GM19372 (cell line): ENCODE data around the gene UGGT2.

Source experiments
- ATAC-seq: cut with Tn5 transposase; IDR thresholded peaks from one replicate; pipeline ENCODE4 v1.9.1; 2021; ENCODE audit warnings: mild to moderate bottlenecking, low read depth, moderate library complexity; ENCODE audit not compliant: unreplicated experiment

Gene UGGT2, protein sequence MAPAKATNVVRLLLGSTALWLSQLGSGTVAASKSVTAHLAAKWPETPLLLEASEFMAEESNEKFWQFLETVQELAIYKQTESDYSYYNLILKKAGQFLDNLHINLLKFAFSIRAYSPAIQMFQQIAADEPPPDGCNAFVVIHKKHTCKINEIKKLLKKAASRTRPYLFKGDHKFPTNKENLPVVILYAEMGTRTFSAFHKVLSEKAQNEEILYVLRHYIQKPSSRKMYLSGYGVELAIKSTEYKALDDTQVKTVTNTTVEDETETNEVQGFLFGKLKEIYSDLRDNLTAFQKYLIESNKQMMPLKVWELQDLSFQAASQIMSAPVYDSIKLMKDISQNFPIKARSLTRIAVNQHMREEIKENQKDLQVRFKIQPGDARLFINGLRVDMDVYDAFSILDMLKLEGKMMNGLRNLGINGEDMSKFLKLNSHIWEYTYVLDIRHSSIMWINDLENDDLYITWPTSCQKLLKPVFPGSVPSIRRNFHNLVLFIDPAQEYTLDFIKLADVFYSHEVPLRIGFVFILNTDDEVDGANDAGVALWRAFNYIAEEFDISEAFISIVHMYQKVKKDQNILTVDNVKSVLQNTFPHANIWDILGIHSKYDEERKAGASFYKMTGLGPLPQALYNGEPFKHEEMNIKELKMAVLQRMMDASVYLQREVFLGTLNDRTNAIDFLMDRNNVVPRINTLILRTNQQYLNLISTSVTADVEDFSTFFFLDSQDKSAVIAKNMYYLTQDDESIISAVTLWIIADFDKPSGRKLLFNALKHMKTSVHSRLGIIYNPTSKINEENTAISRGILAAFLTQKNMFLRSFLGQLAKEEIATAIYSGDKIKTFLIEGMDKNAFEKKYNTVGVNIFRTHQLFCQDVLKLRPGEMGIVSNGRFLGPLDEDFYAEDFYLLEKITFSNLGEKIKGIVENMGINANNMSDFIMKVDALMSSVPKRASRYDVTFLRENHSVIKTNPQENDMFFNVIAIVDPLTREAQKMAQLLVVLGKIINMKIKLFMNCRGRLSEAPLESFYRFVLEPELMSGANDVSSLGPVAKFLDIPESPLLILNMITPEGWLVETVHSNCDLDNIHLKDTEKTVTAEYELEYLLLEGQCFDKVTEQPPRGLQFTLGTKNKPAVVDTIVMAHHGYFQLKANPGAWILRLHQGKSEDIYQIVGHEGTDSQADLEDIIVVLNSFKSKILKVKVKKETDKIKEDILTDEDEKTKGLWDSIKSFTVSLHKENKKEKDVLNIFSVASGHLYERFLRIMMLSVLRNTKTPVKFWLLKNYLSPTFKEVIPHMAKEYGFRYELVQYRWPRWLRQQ (N-terminal part only)

DNA sequence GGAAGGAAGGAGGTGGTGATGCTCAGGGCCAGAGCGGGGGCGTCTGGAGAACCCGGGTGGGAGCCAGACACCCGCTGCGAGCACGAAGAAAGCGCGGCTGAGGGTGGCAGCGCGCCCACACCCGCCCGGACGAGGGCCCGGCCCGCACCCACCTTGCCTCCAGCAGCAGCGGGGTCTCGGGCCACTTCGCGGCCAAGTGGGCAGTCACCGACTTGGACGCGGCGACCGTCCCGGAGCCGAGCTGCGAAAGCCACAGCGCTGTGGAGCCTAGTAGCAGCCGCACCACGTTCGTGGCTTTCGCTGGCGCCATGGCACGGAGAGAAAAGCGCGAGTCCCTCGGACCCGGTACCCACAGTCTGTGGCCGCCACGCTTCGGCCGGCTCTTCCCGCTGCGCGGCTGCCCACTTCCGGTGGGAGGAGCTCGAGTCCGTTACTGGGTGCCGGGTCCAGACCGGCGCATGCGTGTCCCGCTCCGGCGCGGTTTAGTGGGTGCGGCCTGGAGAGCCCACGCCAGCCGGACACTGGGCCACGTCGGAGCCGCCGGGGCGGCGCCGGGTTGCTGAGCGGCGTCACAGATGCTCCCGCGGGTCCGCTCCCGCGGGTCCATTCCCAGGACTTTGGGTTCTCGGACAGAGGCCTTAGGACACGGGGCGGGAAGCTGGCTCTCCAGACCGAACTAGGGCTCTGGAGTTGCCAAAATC is at the start of gene UGGT2:
Gene UGGT2, minus strand, starts transcription at position 399 of the 701 bp plus-strand sequence. Its CDS starts 89 bp downstream, at position 310.
- ATAC-seq = no peak

DNA sequence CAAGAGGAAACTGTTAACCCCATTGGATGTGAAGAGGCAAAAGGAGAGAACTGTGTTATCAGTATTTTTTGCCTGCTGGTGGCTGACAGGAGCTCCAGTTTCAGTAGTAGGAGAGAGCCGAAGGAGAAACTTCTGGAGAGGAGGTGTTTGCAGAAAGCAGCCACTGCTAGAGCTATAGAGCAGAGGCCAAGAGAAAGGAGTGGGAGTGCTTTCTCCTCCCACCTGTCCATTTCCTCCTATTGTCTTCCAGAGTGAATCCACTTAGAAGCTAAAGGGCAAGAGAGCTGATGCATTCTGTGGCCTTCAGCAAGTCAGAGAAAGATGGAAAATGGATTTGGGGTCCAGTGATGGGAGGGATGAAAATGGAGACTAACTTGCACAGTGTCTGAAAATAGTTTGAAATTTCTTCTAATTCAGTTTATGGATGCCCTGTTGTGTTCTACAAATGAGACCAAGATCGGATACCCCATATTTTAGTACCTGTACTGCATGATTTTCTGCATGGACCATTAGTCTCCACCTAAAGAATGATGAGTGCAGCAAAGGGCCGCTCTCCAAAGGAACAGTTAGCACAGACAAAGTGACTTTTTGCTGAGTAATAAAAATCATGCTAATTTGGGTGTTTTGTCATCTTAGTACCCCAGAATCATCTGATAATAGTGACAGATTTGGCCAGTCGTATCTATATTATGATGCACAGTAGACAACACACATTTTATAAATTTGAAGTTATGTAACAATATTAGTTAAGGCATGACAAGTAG is 47.4 kb upstream of the UGGT2 start:
- ATAC-seq = no peak

DNA sequence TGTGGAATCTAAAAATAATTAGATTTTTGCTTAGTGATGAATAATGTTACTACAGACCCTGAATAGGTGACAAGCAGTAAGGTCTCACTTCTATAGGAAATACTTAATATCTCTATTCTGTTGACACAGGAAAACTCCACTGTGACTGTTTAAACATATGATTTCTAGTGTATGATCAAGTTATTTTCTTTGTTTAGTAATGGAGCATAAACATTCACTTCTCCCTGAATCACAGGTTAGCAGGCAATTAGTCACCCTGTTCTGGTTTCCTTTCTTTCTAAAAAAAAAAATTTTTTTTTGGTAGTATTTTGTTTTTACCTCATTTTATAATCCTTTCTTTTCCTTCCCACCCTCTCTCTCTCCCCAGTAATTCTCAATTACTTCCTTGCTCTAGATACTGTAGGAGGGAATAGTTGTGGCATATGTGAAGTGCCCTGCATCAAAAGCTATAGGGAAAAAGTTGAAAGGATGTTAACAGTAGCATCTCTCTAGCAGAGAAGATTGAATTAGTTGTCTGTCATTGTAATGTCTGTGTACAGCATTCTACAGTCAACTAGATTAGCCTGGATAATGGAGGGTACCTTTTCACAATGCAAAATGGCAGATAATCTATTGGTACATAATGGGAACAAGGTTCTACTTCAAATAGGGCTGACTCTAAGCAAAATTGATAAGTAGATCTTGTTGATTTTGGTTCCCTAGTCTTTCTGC is 40.2 kb upstream of the UGGT2 start:
- no peak for ATAC-seq

DNA sequence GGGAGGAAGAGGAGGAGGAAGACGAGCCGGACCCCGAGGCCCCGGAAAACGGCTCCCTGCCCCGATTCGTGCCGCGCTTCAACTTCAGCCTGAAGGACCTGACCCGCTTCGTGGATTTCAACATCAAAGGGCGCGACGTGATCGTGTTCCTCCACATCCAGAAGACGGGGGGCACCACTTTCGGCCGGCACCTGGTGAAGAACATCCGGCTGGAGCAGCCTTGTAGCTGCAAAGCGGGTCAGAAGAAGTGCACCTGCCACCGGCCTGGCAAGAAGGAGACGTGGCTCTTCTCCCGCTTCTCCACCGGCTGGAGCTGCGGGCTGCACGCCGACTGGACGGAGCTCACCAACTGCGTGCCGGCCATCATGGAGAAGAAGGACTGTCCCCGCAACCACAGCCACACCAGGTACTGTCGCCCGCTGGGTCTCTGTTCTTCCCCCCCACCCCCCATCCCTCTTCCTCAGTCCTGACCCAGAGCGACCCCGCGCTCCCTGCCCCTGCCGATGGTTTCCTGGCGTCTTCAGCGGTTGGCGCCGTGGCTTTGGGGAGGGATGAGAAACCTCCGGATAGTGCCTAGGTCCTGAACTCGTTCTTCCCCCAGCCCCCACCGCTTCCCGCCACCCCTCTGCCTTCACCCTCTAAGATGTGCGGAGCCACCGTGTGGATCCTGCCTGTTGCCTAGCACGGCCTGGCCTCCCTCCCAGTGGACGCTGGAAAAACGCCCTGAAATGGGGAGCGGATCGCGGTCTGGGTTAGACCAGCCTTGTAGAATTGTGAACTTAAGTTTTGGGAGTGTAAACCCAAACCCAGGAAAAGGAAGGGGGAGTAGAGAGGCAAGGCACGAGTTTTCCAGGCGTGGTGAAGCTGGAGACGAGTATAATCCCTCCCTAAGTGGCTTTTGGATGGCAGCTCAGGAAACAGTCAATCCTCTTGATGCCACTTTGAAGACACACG is 38.2 kb upstream of the UGGT2 start:
- no peak for ATAC-seq

DNA sequence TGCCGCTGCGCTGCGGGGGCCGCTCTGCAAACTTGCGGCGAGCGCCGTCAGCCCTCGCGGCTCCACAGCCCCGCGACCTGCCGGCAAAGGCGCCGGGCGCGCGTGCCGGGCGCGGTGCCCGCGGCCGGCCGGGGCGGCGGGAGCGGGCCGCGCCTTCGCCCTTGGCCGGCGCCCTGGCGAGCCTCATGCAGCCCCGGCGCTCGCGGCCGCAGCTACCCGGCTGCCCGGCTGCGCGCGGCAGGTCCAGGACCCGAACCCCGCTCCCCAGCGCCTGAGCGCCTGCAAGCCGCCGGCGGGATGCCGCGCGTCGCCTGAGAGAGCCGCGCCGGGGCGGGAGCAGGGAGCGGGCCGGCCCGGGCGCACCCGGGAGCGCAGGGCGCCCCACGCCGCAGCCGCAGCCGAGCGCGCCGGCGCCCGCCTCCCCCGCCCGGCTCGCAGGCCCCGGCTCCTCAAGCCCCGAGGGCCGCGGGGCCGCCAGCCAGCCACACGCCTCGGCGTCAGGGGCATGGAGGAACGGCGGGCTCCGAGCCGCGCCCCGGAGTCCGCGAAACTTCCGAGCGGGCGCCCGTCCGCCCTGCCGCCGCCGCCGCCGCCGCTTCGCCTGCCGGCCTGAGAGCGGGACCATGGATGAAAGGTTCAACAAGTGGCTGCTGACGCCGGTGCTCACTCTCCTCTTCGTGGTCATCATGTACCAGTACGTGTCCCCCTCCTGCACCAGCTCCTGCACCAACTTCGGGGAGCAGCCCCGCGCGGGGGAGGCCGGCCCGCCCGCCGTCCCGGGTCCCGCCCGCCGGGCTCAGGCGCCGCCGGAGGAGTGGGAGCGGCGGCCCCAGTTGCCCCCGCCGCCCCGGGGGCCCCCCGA is 37.3 kb upstream of the UGGT2 start:
- no peak for ATAC-seq

DNA sequence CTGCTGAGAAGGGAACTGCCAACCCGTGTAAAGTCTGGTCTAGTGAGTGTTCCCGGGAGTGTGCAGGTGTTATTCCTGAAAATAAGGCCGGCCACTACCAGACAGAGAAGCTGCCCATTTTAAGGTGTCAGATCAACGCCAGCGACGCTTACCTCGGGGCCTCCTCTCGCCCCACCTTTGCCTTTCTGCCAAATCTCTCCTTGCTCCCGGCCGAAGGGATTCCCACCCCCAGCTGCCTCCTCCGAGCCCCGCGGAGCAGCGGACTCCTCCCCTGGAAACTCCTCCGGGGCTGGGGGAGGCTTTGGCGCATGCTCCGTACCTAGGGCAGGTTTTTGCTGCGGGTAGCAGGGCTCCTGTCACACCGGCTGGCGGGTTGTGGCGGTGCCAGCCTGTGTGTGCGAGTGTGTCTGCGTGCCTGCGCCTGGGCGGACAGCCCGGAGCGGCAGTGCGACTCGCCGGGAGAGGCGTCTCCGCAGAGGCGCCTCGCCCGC is 36.6 kb upstream of the UGGT2 start, which contains the start of gene HS6ST3:
Gene HS6ST3, plus strand, starts transcription at position 359 of the 491 bp plus-strand sequence.
- no peak for ATAC-seq

DNA sequence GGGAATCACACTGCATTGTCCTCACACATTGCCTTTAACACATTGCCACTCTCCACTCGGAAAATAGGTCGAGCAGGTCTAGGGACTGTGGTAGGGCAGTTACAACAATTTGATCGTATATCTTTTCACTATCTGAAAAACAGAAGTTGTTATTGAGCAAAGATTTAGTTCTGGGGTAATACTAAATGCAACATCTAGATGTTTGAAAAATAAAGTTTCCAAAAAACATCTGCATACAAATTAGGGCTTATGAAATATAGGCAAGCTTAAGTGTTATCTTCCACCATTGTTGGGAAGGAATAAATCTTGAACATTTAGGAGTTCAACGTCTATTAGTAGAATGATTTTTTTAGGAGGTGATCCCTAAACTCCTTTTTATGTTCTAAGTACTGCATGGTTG is 35.9 kb upstream of the UGGT2 start:
- no peak for ATAC-seq

DNA sequence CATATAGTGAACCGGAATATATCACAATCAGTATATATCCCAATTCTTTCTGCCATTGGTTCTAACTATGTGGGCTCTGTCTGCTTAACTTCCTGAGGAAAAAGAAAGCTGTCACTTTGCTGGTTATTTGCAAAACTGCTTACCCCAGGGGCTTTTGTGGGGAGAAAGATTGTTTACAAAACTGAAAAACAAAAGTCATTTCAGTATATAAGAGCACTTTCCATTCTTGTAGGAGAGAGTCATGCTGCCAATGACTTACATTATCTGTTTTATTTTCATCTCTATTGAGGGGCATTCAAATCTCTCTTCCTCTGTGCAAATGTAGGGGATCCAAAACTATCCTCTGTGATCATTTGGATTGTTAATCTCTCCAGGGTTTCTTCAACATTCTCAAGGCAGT is 33.5 kb upstream of the UGGT2 start:
- no peak for ATAC-seq

DNA sequence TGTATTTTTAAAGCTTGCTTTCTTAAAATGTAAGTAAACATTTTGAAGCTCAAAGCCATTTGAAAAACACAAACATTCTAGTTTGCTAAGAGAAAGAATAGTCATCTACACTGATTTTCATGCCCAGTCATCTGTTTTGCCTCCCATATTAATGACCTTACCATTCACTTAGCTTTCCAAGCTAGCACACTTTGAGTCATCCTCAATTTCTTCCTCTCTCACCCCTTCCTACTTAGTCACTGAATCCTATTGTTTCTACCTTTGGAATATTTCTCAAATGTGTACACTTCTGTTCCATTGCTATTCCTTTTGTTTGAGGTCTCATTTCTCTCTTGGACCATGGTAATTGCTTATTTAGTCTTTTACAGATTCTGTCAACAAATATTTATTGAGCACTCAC is 29.4 kb upstream of the UGGT2 start:
- ATAC-seq = no peak

DNA sequence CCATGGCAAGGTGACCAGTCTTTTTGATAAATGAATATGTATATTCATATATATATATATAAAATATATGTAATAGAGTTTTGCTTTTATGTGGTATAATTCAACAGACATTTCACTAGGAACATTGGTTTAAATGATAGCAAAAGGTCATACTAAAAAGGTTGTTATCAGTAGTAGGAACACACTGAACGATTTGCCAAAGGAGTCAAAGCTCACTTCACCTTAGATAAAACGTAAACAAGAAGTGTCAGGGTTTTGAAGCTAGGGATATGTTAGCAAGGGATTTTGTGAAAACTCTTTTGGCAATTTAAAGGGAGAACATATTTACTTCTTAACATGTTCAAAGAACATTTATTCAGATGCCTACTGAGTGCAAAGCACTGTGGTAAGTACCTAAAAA is 28.7 kb upstream of the UGGT2 start:
- no peak for ATAC-seq

DNA sequence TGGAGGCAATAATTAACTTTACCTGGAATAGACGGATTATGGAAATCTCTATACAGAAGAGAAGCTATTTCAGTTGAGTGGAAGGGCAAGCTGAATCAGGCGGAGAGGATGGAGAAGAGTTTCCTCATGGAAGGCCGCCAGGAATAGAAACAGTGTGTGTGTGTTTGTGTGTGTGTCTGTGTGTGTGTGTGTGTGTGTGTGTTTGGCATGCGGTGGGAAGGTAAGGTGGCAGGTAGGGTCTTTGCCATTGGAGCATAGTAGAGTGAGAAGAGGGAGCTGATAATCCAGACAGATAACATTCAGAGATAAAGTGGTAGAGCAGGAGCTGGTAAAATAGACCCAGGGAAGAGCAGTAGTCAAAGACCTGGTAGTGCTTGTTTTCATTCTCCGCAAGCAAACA is 27.5 kb upstream of the UGGT2 start:
- ATAC-seq = no peak

DNA sequence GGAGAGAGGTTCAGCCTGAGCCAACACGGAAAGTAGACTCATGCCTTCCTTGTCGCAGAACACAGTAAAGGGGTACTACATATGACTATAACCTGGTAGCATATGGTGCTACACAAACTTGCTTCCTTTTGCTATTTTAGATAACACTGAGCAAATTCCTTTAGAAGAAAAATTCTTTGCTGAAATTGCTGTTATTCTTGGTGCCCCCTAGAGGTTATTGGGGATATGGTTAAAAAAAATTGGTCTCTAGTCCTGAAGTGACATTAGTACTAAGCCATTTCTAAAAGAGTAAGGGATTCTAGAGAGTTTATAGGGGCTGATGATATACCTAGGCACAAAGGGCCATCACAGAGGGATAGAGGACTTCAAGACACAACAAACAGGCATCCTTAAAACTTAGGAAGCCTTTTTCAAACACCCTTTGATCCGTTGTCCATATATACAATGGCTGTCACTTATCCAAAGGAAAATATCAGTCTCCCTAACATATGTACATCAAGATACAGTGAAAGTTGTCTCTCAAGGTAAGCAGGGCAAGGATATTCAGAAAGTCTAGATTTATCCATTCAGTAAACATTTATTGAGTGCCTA is 22.8 kb upstream of the UGGT2 start:
- ATAC-seq = no peak

DNA sequence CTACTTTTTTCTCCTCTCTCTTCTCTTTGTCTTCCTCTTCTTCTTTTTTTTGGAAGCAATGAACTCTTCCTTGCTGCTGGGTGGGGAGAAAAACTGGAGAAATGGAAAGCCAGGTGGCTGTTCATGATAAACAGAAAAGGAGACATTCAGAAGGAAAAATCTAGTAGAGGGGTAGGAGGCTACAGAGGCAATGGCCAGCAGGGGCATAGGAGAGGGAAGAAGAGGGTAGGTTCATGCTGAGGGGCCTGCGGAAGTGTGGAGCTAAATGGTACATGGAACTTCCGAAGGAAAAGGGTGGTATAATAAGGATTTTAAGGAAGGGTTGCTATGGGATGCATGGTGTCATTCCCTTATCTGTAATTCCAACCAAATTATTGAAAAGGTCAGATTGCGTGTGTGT is 19.2 kb upstream of the UGGT2 start:
- ATAC-seq = no peak

DNA sequence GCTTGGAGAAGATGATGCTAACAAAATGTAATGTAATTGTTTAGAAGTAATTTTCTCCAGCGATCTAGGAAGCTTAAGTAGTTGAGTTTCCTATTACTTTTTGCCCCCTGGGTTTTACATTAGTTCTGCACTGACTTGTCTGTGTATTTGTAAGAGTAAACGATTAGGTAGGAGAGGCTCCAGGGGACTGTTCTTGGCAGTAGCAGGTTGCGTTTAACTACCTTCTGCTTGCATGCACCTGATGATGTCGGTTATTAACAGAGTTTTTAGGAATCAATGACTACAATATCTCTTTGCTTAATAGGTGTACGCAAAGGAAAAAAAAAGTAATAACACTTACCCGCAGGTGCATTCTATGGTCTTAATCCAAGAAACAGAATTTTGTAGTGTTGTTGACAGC is 18.3 kb upstream of the UGGT2 start:
- ATAC-seq = no peak

DNA sequence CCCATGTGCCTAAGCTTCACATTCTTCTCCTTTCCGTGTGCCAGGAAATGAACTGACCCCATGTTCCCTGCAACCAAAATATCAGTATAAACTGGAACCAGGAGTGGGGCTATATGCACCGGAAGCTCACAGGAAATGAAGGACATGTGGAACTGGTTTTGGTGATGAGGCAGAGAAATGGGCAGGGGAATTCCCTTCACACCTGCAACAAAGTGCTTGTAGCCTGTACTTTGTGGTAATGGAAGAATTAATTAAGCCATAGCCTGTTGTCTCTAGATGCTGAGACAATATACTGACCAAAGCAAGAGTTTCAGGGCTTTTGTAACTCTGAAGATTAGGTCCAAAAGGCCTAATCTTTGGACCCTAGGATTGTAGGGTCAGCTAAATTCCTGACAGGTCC is 15.5 kb upstream of the UGGT2 start:
- ATAC-seq = no peak

DNA sequence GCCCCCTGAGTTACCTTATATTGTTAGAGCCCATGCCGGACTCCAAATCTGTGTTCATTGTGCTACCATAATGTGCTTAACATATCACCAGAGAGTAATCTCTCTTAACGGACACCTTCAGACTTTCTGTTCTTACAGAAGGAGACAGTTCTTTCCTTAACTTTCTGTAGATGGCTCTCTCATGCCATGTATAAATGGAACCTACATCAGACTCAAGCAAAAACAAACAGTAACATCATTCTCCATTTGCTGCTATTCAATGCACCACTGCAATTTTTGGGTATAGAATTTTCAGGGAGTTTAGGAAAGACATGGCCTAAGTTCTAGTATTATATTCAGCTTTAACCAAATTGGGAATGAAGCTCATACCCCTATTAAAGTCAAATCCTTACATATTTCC is 12.6 kb upstream of the UGGT2 start:
- ATAC-seq = no peak
